Dedifferentiated amniotic fluid mesenchymal stem cell (primary cell): ENCODE measurements around the gene TULP3.
A peak's percentile ranks its signal among the peaks of the same experiment; 100 is the strongest.

ENCODE experiments used
- DNase-seq: peaks from one replicate; pipeline ENCODE4 v3.0.0-alpha.2; 2016; ENCODE audit errors: extremely low spot score

Gene TULP3

GRCh38 chr12:2925322-2925995 lies 34.8 kb downstream of the TULP3 start:
- no peak for DNase-seq

- DNase-seq = no peak
These were observed 40.2 kb downstream of the TULP3 start for GRCh38 chr12:2930865-2931264.

- no peak for DNase-seq
These were observed 42.9 kb downstream of the TULP3 start for GRCh38 chr12:2933586-2933985.

- DNase-seq = no peak
These were observed 43.7 kb downstream of the TULP3 start for GRCh38 chr12:2934371-2934770.

GRCh38 chr12:2936301-2936700 lies 45.6 kb downstream of the TULP3 start:
- DNase-seq = no peak

GRCh38 chr12:2937500-2937899 lies 46.8 kb downstream of the TULP3 start:
- DNase-seq = no peak

- no peak for DNase-seq
These were observed 48.5 kb downstream of the TULP3 start for GRCh38 chr12:2939191-2939590.

- DNase-seq = no peak
These were observed 49.9 kb downstream of the TULP3 start for GRCh38 chr12:2940564-2940963.

GRCh38 chr12:2941524-2941923 lies 50.8 kb downstream of the TULP3 start:
- no peak for DNase-seq

- DNase-seq = no peak
These were observed 53.8 kb downstream of the TULP3 start for GRCh38 chr12:2944401-2945047.

GRCh38 chr12:2949411-2949810 lies 58.7 kb downstream of the TULP3 start:
- DNase-seq = no peak

- no peak for DNase-seq
These were observed 65.2 kb downstream of the TULP3 start for GRCh38 chr12:2955888-2956287.

- DNase-seq = no peak
These were observed 67.2 kb downstream of the TULP3 start for GRCh38 chr12:2957816-2958431.

GRCh38 chr12:2958432-2959191 lies 67.9 kb downstream of the TULP3 start:
- DNase-seq = peak; percentile 24

- DNase-seq = peak; percentile 58
These were observed 68.5 kb downstream of the TULP3 start, which contains the start of gene TEAD4 for GRCh38 chr12:2959192-2959504. TEAD4 (plus strand) TSS chr12:2959397.

GRCh38 chr12:2959505-2960389 lies 69.1 kb downstream of the TULP3 start:
- peak; percentile 34 for DNase-seq

- DNase-seq = peak; percentile 25
These were observed 69.8 kb downstream of the TULP3 start for GRCh38 chr12:2960390-2960956.

- no peak for DNase-seq
These were observed 70.4 kb downstream of the TULP3 start for GRCh38 chr12:2960996-2961616.

GRCh38 chr12:2961705-2962104 lies 71.0 kb downstream of the TULP3 start:
- DNase-seq = no peak

GRCh38 chr12:2963154-2963759 lies 72.6 kb downstream of the TULP3 start:
- DNase-seq = no peak
